Testis (tissue), 3 donors: ENCODE results near the gene DACH1. TPM values are rescaled to one million over a fixed set of nuclear protein-coding genes. Genes with fewer than 3 reads are reported as not detected.

Experiments used
- DNase-seq: peaks from one replicate; pipeline ENCODE4 v3.0.0-alpha.2; 2019
- H3K27ac ChIP-seq, 2 donors: fragments of 200-600 bp; sonication (generic); one replicate each; pipeline ENCODE4 v1.5.1; 2019
- H3K27me3 ChIP-seq: fragments of 200-600 bp; sonication (generic); one replicate; pipeline ENCODE4 v1.5.1; 2019
- H3K36me3 ChIP-seq: fragments of 200-600 bp; sonication (generic); one replicate; pipeline ENCODE4 v1.5.1; 2017; ENCODE audit warnings: low read depth; ENCODE audit errors: missing control alignments
- H3K4me1 ChIP-seq: fragments of 200-600 bp; sonication (generic); one replicate; pipeline ENCODE4 v1.5.1; 2019
- H3K4me3 ChIP-seq, 2 donors: fragments of 200-600 bp; sonication (generic); one replicate each; pipeline ENCODE4 v1.5.1; 2017 to 2019
- H3K9me3 ChIP-seq: fragments of 200-600 bp; sonication (generic); one replicate; pipeline ENCODE4 v1.5.1; 2017
- POLR2A ChIP-seq: fragments of 450-650 bp; IDR thresholded peaks from one replicate; pipeline ENCODE4 v1.6.1; 2017; ENCODE audit warnings: antibody characterized with exemption, mild to moderate bottlenecking, moderate library complexity
- WGBS, 2 donors: methylation state at CpG; one replicate each; pipeline ENCODE4 v1.1.5; 2018; 5-methylcytosine and 5-hydroxymethylcytosine counted together
- intact Hi-C: fragments of 100-400 bp; cut with DNase I; formaldehyde crosslinking; loops from one replicate; pipeline ENCODE4 v1.15.1; 2023; ENCODE audit warnings: low total_unique reads
- polyA plus RNA-seq: library from polyadenylated mRNA; stranded (reverse); fragments of 350-450 nt; fragmentation: Illumina TruSeq; extraction: RNeasy Lipid Tissue Mini Kit (QIAGEN cat#74804); gene quantifications from one replicate; pipeline ENCODE4 v1.2.3, GENCODE V29; 2014; ENCODE audit warnings: low read depth, low replicate concordance; ENCODE audit not compliant: insufficient read depth
- total RNA-seq, 2 donors: library from RNA; depleted of rRNA; stranded (reverse); fragments of >200 nt; gene quantifications; one replicate each; pipeline ENCODE4 v1.2.3, GENCODE V29; 2016
- TF ChIP-seq, protein P1 (sequence below), 3 experiments: fragments of 450-650 bp in 2 of 3; fragments of 200-600 bp in 1 of 3; sonication (generic) in 1 of 3; IDR thresholded peaks; one replicate each; pipeline ENCODE4 v1.5.1; 2016 to 2019; ENCODE audit warnings: antibody characterized with exemption in 3 of 3, mild to moderate bottlenecking in 2 of 3, moderate library complexity in 1 of 3

The DACH1 gene
- total and polyA plus RNA-seq, 3 donors from 2014 or later, result 4.7 to 11.1 (median 5.4) TPM

DNA sequence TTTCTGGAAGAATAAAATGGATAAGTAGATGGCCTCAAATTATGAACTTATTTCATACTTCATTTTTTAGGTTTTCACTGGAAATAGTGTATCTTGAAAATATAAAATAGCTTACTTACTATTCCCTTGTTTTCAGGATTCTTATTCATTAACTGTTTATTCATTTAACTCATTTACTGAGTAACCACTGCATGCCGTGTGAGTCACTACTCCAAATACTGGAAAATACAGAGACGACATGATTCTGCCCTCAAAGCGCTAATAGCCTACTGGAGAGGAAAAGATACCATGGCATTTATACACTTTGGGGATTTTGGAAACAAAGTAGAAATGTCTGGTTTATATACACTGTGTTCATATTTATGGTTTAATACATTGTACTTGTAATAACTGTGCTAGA, 270.9 kb downstream of the DACH1 start:
- Histone ChIP-seq H3K9me3 (no peaks in the 10 kb centered on the region), H3K27ac (no peak overlapping the region), H3K4me3 (no peak overlapping the region), H3K36me3 (no peaks in the 10 kb centered on the region), H3K4me1 (no peaks in the 10 kb centered on the region), H3K27me3 (no peaks in the 10 kb centered on the region)
- no peak for DNase-seq
- no peak for TF ChIP-seq POLR2A
- TF ChIP-seq, protein P1, sequence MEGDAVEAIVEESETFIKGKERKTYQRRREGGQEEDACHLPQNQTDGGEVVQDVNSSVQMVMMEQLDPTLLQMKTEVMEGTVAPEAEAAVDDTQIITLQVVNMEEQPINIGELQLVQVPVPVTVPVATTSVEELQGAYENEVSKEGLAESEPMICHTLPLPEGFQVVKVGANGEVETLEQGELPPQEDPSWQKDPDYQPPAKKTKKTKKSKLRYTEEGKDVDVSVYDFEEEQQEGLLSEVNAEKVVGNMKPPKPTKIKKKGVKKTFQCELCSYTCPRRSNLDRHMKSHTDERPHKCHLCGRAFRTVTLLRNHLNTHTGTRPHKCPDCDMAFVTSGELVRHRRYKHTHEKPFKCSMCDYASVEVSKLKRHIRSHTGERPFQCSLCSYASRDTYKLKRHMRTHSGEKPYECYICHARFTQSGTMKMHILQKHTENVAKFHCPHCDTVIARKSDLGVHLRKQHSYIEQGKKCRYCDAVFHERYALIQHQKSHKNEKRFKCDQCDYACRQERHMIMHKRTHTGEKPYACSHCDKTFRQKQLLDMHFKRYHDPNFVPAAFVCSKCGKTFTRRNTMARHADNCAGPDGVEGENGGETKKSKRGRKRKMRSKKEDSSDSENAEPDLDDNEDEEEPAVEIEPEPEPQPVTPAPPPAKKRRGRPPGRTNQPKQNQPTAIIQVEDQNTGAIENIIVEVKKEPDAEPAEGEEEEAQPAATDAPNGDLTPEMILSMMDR (IDR thresholded peaks at IDR 0.05), result no peak
- 89 to 94% methylated on average over 3 of the region's 3 CpGs for WGBS, 2 donors
- intact Hi-C loops, result no loop called here

DNA sequence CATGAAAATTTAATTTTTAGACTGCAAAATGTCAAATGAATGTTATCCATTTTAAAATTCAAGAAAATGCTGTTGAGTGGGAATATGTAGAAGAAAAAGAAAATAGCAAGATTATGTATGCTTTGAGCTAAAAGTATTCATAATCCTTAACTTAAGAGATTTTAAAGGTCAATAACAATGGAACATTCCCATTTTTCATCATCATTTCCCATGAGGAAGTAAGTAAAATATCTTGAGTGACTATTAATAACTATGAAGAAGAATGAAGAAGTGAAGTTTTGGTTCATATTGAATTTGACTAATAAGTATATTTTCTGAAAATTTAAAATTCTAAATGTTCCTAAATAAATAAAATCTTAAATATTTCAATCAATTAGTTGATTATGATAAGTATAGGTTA, 273.4 kb downstream of the DACH1 start:
- no peak overlapping the region for H3K27ac ChIP-seq
- H3K9me3 ChIP-seq, result no peaks in the 10 kb centered on the region
- TF ChIP-seq, protein P1 (IDR thresholded peaks at IDR 0.05), result no peak
- TF ChIP-seq POLR2A, result no peak
- H3K4me3 ChIP-seq, result no peak overlapping the region
- DNase-seq, result no peak
- intact Hi-C loops, result no loop called here
- H3K27me3 ChIP-seq, result no peaks in the 10 kb centered on the region
- H3K4me1 ChIP-seq, result no peaks in the 10 kb centered on the region
- H3K36me3 ChIP-seq, result no peaks in the 10 kb centered on the region

DNA sequence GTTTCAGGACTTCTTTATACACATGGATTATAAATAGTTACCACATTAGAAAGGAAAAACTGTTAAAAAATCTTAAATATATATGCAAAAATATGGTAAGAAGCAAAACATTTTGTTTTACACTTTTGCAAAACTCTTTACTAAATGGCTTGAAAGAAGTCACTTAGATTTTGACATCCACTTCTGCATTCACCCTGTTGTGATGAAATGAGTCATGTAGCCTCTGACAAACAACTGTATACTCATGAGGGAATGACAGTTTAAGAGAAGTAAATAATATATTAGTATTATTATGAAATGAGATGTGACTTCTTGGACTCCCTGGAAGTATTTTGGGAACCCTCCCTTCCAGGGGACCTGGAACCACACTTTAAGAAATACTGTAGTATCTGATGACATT, 275.6 kb downstream of the DACH1 start:
- intact Hi-C loops, result no loop called here
- no peaks in the 10 kb centered on the region for H3K9me3 ChIP-seq
- H3K27me3 ChIP-seq, result no peaks in the 10 kb centered on the region
- TF ChIP-seq, protein P1 (IDR thresholded peaks at IDR 0.05), result no peak
- TF ChIP-seq POLR2A, result no peak
- no peak overlapping the region for H3K27ac ChIP-seq
- no peaks in the 10 kb centered on the region for H3K4me1 ChIP-seq
- no peak for DNase-seq
- no peak overlapping the region for H3K4me3 ChIP-seq
- no peaks in the 10 kb centered on the region for H3K36me3 ChIP-seq

- no peaks in the 10 kb centered on the region for H3K4me1 ChIP-seq
- H3K9me3 ChIP-seq, result no peaks in the 10 kb centered on the region
- H3K36me3 ChIP-seq, result no peaks in the 10 kb centered on the region
- no peak for TF ChIP-seq POLR2A
- intact Hi-C loops, result no loop called here
- H3K27me3 ChIP-seq, result no peaks in the 10 kb centered on the region
- DNase-seq, result no peak
- 86 to 97% methylated on average over 3 of the region's 3 CpGs for WGBS, 2 donors
- no peak overlapping the region for H3K4me3 ChIP-seq
- no peak overlapping the region for H3K27ac ChIP-seq
Measured at GRCh38 chr13:71590654-71591148, 276.3 kb downstream of the DACH1 start.

DNA sequence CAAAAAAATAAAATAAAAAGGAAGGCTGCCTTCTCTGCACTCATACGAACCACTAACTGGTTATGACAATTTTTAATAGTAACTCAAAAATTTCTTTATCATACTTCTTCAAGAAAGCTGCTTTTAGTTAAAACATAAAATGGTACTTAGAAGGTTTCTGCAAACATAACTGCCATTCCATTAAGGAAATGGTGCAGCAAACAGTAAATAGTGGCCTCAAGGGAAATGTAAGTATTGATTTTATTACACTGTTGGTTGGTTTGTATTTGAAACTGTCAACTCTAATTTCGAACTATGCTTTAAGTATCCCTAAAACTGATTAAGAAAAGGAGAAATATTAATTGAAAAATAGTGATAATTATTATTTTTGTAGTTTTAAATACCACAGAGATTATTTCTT, 278.0 kb downstream of the DACH1 start:
- Histone ChIP-seq H3K4me1 (no peaks in the 10 kb centered on the region), H3K4me3 (no peak overlapping the region), H3K27ac (no peak overlapping the region), H3K27me3 (no peaks in the 10 kb centered on the region), H3K36me3 (no peaks in the 10 kb centered on the region), H3K9me3 (no peaks in the 10 kb centered on the region)
- DNase-seq, result no peak
- TF ChIP-seq, protein P1 (IDR thresholded peaks at IDR 0.05), result no peak
- no peak for TF ChIP-seq POLR2A
- intact Hi-C loops, result no loop called here
- 90 to 93% methylated on average over 2 of the region's 2 CpGs for WGBS, 2 donors
